Gastrocnemius medialis (tissue), 4 donors: ENCODE measurements around the gene HDAC4.

Experiments used
- POLR2A ChIP-seq, 2 donors: fragments of 450-650 bp; IDR thresholded peaks; one replicate each; pipeline ENCODE4 v1.6.1; 2017; ENCODE audit warnings: antibody characterized with exemption in 2 of 2, mild to moderate bottlenecking in 2 of 2, moderate library complexity in 2 of 2
- TF ChIP-seq, protein P1 (sequence below), 5 experiments: fragments of 450-650 bp in 3 of 5; fragments of 200-600 bp in 2 of 5; sonication (generic) in 2 of 5; IDR thresholded peaks in 4 of 5; conservative IDR thresholded peaks in 1 of 5; 1 replicate in 4 of 5; 2 replicates in 1 of 5; pipeline ENCODE4 v1.5.1; 2016 to 2019; ENCODE audit warnings: antibody characterized with exemption in 5 of 5, mild to moderate bottlenecking in 3 of 5, moderate library complexity in 3 of 5

DNA sequence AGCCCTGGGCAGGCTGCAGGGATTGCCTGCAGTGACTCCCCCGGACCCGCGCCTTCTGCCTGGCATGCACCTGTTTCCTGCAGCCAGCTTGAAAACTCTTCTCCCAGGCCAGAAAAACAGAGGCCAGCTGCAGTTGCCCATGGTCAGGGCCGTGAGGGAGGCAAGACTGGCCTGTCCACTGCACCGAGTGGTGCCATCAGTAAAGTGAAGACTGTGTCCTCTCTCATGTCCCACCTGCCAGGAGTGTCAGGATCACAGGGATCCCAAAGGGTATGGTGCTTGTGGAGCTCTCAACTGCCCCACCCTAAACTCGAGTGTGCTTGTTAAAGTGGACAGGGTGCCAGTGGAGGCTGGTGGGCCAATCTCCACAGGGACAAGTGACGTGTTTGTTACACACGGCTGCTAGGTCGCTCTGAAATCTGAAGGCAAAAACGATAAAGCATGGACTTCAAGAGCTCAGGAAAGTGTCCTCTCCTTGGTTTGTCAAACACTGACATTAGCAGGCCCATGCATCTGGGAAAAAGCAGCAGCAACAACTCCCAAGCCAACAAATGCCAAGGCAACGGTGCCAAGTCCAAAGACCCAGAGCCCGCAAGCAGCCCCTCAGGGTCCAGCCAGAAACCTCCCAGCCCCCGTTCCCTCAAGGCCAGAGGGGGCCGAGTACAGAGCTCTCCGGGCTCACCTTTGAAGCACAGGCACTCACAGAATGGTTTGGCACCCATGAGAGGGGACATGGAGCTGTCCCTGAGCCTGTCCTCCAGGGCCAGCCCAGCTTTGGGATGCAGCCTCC is 213.2 kb downstream of the HDAC4 start:
- TF ChIP-seq, protein P1, sequence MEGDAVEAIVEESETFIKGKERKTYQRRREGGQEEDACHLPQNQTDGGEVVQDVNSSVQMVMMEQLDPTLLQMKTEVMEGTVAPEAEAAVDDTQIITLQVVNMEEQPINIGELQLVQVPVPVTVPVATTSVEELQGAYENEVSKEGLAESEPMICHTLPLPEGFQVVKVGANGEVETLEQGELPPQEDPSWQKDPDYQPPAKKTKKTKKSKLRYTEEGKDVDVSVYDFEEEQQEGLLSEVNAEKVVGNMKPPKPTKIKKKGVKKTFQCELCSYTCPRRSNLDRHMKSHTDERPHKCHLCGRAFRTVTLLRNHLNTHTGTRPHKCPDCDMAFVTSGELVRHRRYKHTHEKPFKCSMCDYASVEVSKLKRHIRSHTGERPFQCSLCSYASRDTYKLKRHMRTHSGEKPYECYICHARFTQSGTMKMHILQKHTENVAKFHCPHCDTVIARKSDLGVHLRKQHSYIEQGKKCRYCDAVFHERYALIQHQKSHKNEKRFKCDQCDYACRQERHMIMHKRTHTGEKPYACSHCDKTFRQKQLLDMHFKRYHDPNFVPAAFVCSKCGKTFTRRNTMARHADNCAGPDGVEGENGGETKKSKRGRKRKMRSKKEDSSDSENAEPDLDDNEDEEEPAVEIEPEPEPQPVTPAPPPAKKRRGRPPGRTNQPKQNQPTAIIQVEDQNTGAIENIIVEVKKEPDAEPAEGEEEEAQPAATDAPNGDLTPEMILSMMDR (IDR thresholded peaks at IDR 0.05 in 4 of 5, conservative IDR thresholded peaks at IDR 0.05 in 1 of 5) = no peak
- no peak for TF ChIP-seq POLR2A (IDR thresholded peaks at IDR 0.05)
